ENCODE results near the gene LIME1. TPM values are rescaled to one million over a fixed set of nuclear protein-coding genes. Genes with fewer than 3 reads are reported as not detected.
"Not testable (repeated sequence)": the region's sequence is repeated elsewhere in the genome, so short reads cannot be mapped to it uniquely, and the experiment has no call there.

The LIME1 gene
- total and polyA plus RNA-seq, 4 donors = 6.5 to 57.6 (median 8.6) TPM

GRCh38 chr20:63769891-63770474 is 33.5 kb downstream of the LIME1 start:
- Histone ChIP-seq H3K36me3 (ENCODE audit: control insufficient read depth in 1 of 2, insufficient read depth in 2 of 2, low read length in 1 of 2) (no peaks in the 10 kb centered on the region), H3K4me1 (ENCODE audit: control insufficient read depth in 1 of 2, insufficient read depth in 2 of 2, low read length in 2 of 2) (no peaks in the 10 kb centered on the region), H3K9me3 (ENCODE audit: control insufficient read depth, low read length) (no peaks in the 10 kb centered on the region), H3K27me3 (ENCODE audit: control insufficient read depth in 1 of 2, insufficient read depth in 2 of 2, low read length in 1 of 2) (no peaks in the 10 kb centered on the region), H3K4me3 (ENCODE audit: low read length in 2 of 2) (no peak overlapping the region), H3K27ac (ENCODE audit: low read depth in 1 of 2, low read length in 2 of 2) (no peak overlapping the region)
- intact Hi-C loops (cut with DNase I) = loop anchor here in 1 of 2 donors (10.0 kb wide), 1 partner anchor 235 kb away; the partner anchor contains the start of gene PTK6
- no peak for ATAC-seq (ENCODE audit: low FRiP score)
- no peak for DNase-seq
- 93% methylated on average over 31 of the region's 31 CpGs for WGBS, 2 donors

DNA sequence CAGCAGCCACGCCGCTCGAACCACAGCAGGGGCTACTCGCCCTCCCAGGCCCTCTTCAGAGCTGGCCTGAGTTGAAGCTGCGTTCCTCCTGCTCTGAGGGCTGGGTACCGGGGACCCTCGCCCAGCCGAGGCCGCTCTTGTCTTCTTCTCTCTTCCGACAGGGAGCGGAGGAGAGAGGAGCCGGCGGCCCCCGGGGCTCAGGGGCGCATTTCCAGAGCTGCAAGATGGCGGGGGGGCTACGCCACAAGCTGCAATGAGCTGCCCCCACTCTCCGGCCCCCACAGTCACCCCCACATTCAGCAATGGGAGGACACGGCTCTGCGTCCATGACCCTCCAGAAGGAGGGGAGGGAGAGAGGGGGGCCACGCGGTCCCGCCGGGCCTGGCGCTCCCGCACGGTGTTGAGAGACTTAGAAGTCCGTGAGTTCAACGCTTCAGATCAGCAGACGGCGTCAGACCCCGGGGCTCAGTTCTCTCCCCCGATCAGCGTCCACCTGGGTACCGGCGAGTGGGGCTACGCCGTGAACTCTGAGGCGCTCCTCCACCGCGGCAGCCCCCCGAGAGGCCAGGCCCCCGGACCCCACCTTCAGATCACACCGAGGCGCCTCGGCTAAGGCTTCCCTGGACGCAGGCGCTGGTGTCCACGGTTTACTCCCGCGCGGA is 34.7 kb downstream of the LIME1 start:
- intact Hi-C loops (cut with DNase I) = loop anchor here in 1 of 2 donors (10.0 kb wide), 1 partner anchor 236 kb away; the partner anchor contains the start of gene PTK6
- Histone ChIP-seq H3K4me1 (ENCODE audit: control insufficient read depth in 1 of 2, insufficient read depth in 2 of 2, low read length in 2 of 2) (no peaks in the 10 kb centered on the region), H3K36me3 (ENCODE audit: control insufficient read depth in 1 of 2, insufficient read depth in 2 of 2, low read length in 1 of 2) (no peaks in the 10 kb centered on the region), H3K9me3 (ENCODE audit: control insufficient read depth, low read length) (no peaks in the 10 kb centered on the region), H3K27ac (ENCODE audit: low read depth in 1 of 2, low read length in 2 of 2) (no peak overlapping the region), H3K27me3 (ENCODE audit: control insufficient read depth in 1 of 2, insufficient read depth in 2 of 2, low read length in 1 of 2) (no peaks in the 10 kb centered on the region), H3K4me3 (ENCODE audit: low read length in 2 of 2) (no peak overlapping the region)
- no peak for ATAC-seq (ENCODE audit: low FRiP score)
- no peak for DNase-seq
- 91 to 93% methylated on average over 47 to 52 of the region's 52 CpGs for WGBS, 2 donors

DNA sequence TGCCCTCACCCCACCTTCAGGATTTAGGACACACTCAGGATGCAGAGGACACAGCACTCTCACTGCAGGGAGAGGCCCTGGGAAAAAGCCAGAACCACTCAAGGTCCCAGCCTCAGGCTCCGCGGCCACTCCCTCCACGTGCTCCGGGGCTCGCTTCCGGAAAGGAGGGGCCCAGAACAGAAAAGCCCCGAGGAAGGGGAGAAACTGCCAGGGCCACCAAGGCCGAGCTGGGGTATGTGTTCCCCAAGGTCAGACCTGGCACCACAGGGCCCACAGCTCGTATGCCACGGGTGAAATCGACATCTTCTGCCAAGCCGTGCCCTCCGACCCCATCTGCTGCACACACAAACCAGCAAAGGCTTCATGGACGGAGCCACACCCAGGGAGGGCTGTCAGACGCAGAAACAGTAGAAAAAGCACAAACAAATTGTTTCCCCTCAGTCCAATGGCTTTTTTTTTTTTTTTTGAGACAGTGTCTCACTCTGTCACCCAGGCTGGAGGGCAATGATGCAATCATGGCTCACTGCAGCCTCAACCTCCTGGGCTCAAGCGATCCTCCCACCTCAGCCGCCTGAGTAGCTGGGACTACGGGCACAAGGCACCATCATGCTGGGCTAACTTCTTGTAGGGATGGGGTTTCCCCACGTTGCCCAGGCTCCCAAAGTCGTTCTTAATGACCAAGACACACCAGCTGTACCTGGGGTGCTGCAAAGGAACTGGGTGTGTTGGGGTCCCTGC is 36.5 kb downstream of the LIME1 start:
- Histone ChIP-seq H3K9me3 (ENCODE audit: control insufficient read depth, low read length) (no peaks in the 10 kb centered on the region), H3K36me3 (ENCODE audit: control insufficient read depth in 1 of 2, insufficient read depth in 2 of 2, low read length in 1 of 2) (no peaks in the 10 kb centered on the region), H3K4me3 (ENCODE audit: low read length in 2 of 2) (no peak overlapping the region), H3K27ac (ENCODE audit: low read depth in 1 of 2, low read length in 2 of 2) (no peak overlapping the region), H3K27me3 (ENCODE audit: control insufficient read depth in 1 of 2, insufficient read depth in 2 of 2, low read length in 1 of 2) (no peaks in the 10 kb centered on the region), H3K4me1 (ENCODE audit: control insufficient read depth in 1 of 2, insufficient read depth in 2 of 2, low read length in 2 of 2) (no peaks in the 10 kb centered on the region)
- intact Hi-C loops (cut with DNase I) = loop anchor here in 1 of 2 donors (10.0 kb wide), 1 partner anchor 238 kb away; the partner anchor contains the start of gene PTK6
- DNase-seq = peak in 1 of 2 donors; percentile 20
- 87 to 88% methylated on average over 20 of the region's 20 CpGs for whole genome bisulfite sequencing, 2 donors
- no peak for ATAC-seq (ENCODE audit: low FRiP score)

DNA sequence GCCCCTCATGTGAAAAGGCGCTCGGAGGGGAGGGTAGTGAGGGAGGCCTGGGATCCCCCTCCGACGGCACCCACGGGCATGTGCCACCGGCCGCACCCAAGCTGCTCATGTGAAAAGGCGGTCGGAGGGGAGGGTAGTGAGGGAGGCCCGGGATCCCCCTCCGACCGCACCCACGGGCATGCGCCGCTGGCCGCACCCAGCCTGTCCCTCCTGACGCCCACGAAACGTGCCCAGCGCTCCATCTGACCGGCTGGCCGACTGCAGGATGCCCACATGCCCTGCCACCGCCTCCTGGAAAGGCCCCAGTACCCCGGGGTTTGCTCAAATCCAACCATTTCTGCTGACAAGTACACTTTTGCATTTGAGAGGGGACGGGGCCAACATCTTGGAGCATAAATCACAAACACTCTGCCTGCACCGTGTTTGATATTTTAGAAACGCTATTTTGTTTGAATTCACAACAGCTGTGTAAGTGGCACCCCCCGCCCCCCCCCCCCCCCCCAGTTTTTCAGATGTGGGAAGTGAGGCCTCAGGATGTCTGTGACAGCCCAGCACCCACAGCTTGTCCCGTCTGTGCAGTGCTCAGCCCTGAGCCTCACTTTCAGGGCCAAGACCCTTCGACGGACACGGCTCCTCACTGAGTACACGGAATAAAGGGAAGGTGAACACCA is 37.2 kb downstream of the LIME1 start:
- H3K4me1 ChIP-seq (ENCODE audit: control insufficient read depth in 1 of 2, insufficient read depth in 2 of 2, low read length in 2 of 2) = no peaks in the 10 kb centered on the region
- H3K27ac ChIP-seq (ENCODE audit: low read depth in 1 of 2, low read length in 2 of 2) = no peak overlapping the region
- no peaks in the 10 kb centered on the region for H3K9me3 ChIP-seq (ENCODE audit: control insufficient read depth, low read length)
- DNase-seq (no peak), ATAC-seq (ENCODE audit: low FRiP score) (no peak)
- intact Hi-C loops (cut with DNase I) = loop anchor here in 1 of 2 donors (10.0 kb wide), 1 partner anchor 239 kb away; the partner anchor contains the start of gene PTK6
- no peaks in the 10 kb centered on the region for H3K27me3 ChIP-seq (ENCODE audit: control insufficient read depth in 1 of 2, insufficient read depth in 2 of 2, low read length in 1 of 2)
- H3K4me3 ChIP-seq (ENCODE audit: low read length in 2 of 2) = no peak overlapping the region
- no peaks in the 10 kb centered on the region for H3K36me3 ChIP-seq (ENCODE audit: control insufficient read depth in 1 of 2, insufficient read depth in 2 of 2, low read length in 1 of 2)
- 74 to 83% methylated on average over 31 to 33 of the region's 33 CpGs for WGBS, 2 donors

DNA sequence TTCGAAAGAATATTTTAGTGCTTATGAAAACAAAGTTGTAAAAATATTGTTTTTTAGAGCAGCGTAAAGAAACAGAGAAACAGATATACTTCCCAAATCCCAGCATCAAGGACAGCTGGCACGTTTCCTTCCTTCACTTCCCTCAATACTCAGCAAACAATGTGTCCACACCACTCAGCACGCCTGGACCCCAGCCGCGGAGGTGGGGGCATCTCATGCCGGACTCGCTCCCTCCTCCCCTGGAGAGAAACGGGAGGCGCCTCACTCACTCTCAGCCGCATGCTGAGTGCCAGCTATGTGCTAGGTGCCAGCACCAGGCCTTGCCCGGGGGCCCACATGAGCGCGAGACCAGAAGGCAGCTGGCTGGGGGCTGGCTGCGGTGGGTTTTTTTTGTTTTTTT is 37.8 kb downstream of the LIME1 start:
- Histone ChIP-seq H3K36me3 (ENCODE audit: control insufficient read depth in 1 of 2, insufficient read depth in 2 of 2, low read length in 1 of 2) (no peaks in the 10 kb centered on the region), H3K9me3 (ENCODE audit: control insufficient read depth, low read length) (no peaks in the 10 kb centered on the region), H3K27me3 (ENCODE audit: control insufficient read depth in 1 of 2, insufficient read depth in 2 of 2, low read length in 1 of 2) (no peaks in the 10 kb centered on the region), H3K27ac (ENCODE audit: low read depth in 1 of 2, low read length in 2 of 2) (no peak overlapping the region), H3K4me3 (ENCODE audit: low read length in 2 of 2) (no peak overlapping the region), H3K4me1 (ENCODE audit: control insufficient read depth in 1 of 2, insufficient read depth in 2 of 2, low read length in 2 of 2) (no peaks in the 10 kb centered on the region)
- ATAC-seq (ENCODE audit: low FRiP score) (no peak), DNase-seq (no peak)
- intact Hi-C loops (cut with DNase I) = loop anchor here in 1 of 2 donors (10.0 kb wide), 1 partner anchor 240 kb away; the partner anchor contains the start of gene PTK6
- 40 to 41% methylated on average over 15 of the region's 15 CpGs for WGBS, 2 donors

GRCh38 chr20:63775096-63775978 is 38.9 kb downstream of the LIME1 start:
- H3K27me3 ChIP-seq (ENCODE audit: control insufficient read depth in 1 of 2, insufficient read depth in 2 of 2, low read length in 1 of 2) = no peaks in the 10 kb centered on the region
- no peak overlapping the region for H3K27ac ChIP-seq (ENCODE audit: low read depth in 1 of 2, low read length in 2 of 2)
- intact Hi-C loops (cut with DNase I) = loop anchor here (5.0 to 10.0 kb wide), 2 partner anchors 197 to 241 kb away; partner anchors contain the start of gene PTK6 (in 1 of the 2)
- H3K4me1 ChIP-seq (ENCODE audit: control insufficient read depth in 1 of 2, insufficient read depth in 2 of 2, low read length in 2 of 2) = no peaks in the 10 kb centered on the region
- no peak overlapping the region for H3K4me3 ChIP-seq (ENCODE audit: low read length in 2 of 2)
- 30 to 32% methylated on average over 67 of the region's 67 CpGs for WGBS, 2 donors
- no peaks in the 10 kb centered on the region for H3K36me3 ChIP-seq (ENCODE audit: control insufficient read depth in 1 of 2, insufficient read depth in 2 of 2, low read length in 1 of 2)
- peak in 1 of 2 donors; percentile 88 for DNase-seq
- no peaks in the 10 kb centered on the region for H3K9me3 ChIP-seq (ENCODE audit: control insufficient read depth, low read length)
- ATAC-seq (ENCODE audit: low FRiP score) = peak; percentile 38

DNA sequence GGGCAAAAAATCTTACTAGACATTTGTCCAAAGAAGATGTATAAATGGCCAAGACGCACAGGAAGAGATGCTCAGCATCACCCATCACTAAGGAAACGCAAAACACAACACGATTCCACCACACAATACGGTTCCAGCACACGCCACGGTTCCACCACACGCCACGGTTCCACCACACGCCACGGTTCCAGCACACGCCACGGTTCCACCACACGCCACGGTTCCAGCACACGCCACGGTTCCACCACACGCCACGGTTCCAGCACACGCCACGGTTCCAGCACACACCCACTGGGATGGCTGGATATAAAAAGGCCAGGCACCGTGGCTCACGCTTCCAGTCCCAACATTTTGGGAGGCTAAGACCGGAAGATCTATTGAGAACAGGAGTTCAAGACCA is 40.4 kb downstream of the LIME1 start:
- H3K36me3 ChIP-seq (ENCODE audit: control insufficient read depth in 1 of 2, insufficient read depth in 2 of 2, low read length in 1 of 2); H3K4me1 ChIP-seq (ENCODE audit: control insufficient read depth in 1 of 2, insufficient read depth in 2 of 2, low read length in 2 of 2); ATAC-seq (ENCODE audit: low FRiP score); H3K27me3 ChIP-seq (ENCODE audit: control insufficient read depth in 1 of 2, insufficient read depth in 2 of 2, low read length in 1 of 2); H3K27ac ChIP-seq (ENCODE audit: low read depth in 1 of 2, low read length in 2 of 2); H3K4me3 ChIP-seq (ENCODE audit: low read length in 2 of 2); H3K9me3 ChIP-seq (ENCODE audit: control insufficient read depth, low read length); DNase-seq: not testable (repeated sequence)
- intact Hi-C loops (cut with DNase I) = loop anchor here (5.0 to 10.0 kb wide), 2 partner anchors 195 to 242 kb away; partner anchors contain the start of gene PTK6 (in 1 of the 2)
- 93 to 96% methylated on average over 23 of the region's 23 CpGs for WGBS, 2 donors
